Gastrocnemius medialis (tissue), 4 donors: Measurements from ENCODE around the gene CYP1A2.

Experiments used
- CTCF ChIP-seq, 5 experiments: fragments of 450-650 bp in 3 of 5; fragments of 200-600 bp in 2 of 5; sonication (generic) in 2 of 5; IDR thresholded peaks in 4 of 5; conservative IDR thresholded peaks in 1 of 5; 1 replicate in 4 of 5; 2 replicates in 1 of 5; pipeline ENCODE4 v1.5.1; 2016 to 2019; ENCODE audit warnings: antibody characterized with exemption in 5 of 5, mild to moderate bottlenecking in 3 of 5, moderate library complexity in 3 of 5
- POLR2A ChIP-seq, 2 donors: fragments of 450-650 bp; IDR thresholded peaks; one replicate each; pipeline ENCODE4 v1.6.1; 2017; ENCODE audit warnings: antibody characterized with exemption in 2 of 2, mild to moderate bottlenecking in 2 of 2, moderate library complexity in 2 of 2

- no peak for TF ChIP-seq CTCF (IDR thresholded peaks at IDR 0.05 in 4 of 5, conservative IDR thresholded peaks at IDR 0.05 in 1 of 5)
- no peak for TF ChIP-seq POLR2A (IDR thresholded peaks at IDR 0.05)
Measured at GRCh38 chr15:74712311-74712710, 36.3 kb upstream of the CYP1A2 start.
